ENCODE measurements around the gene SAFB. TPM values are rescaled to one million over a fixed set of nuclear protein-coding genes. Genes with fewer than 3 reads are reported as not detected.

Gene SAFB
- total RNA-seq, 4 donors from 2014 or later: 90.5 to 368 (median 185) TPM

GRCh38 chr19:5671600-5671999 lies 48.7 kb downstream of the SAFB start:
- DNase-seq: no peak
- no peak overlapping the region for H3K27ac ChIP-seq
- no peaks in the 10 kb centered on the region for H3K9me3 ChIP-seq
- intact Hi-C loops (cut with DNase I; ENCODE audit: low total_unique reads): no loop called here
- no peak overlapping the region for H3K4me3 ChIP-seq
- no peaks in the 10 kb centered on the region for H3K27me3 ChIP-seq
- H3K4me1 ChIP-seq: no peaks in the 10 kb centered on the region
- WGBS, 2 donors (ENCODE audit: low coverage in 1 of 2): 86% methylated on average over 7 of the region's 7 CpGs; no CpG with 5 or more reads in 1 of the 2 donors
- TF ChIP-seq POLR2AphosphoS5 (IDR thresholded peaks at IDR 0.05) (no peak), POLR2A (IDR thresholded peaks at IDR 0.05) (no peak), CTCF (IDR thresholded peaks at IDR 0.05) (no peak), EP300 (IDR thresholded peaks at IDR 0.05; ENCODE audit: low read depth) (no peak)
- peaks cover 0 to 24% (median 12%) of the 10 kb centered on the region in 4 donors for H3K36me3 ChIP-seq
- in situ Hi-C loops (cut with MboI; ENCODE audit: low pct_ligation_motif_present in 1 of 4, low pct_unique_long_range_greater_than_20kb in 1 of 4, low sequenced_read_pairs in 3 of 4): no loop called here

GRCh38 chr19:5672708-5673459 lies 50.0 kb downstream of the SAFB start:
- Histone ChIP-seq H3K9me3 (no peaks in the 10 kb centered on the region), H3K4me3 (no peak overlapping the region), H3K27ac (no peak overlapping the region), H3K27me3 (no peaks in the 10 kb centered on the region), H3K36me3 (peaks cover 0 to 12% (median 4%) of the 10 kb centered on the region in 4 donors), H3K4me1 (no peaks in the 10 kb centered on the region)
- intact Hi-C loops (cut with DNase I; ENCODE audit: low total_unique reads): no loop called here
- 92% methylated on average over 13 of the region's 13 CpGs; no CpG with 5 or more reads in 1 of the 2 donors for WGBS, 2 donors (ENCODE audit: low coverage in 1 of 2)
- in situ Hi-C loops (cut with MboI; ENCODE audit: low pct_ligation_motif_present in 1 of 4, low pct_unique_long_range_greater_than_20kb in 1 of 4, low sequenced_read_pairs in 3 of 4): no loop called here
- TF ChIP-seq POLR2AphosphoS5 (IDR thresholded peaks at IDR 0.05) (no peak), CTCF (IDR thresholded peaks at IDR 0.05) (no peak), EP300 (IDR thresholded peaks at IDR 0.05; ENCODE audit: low read depth) (no peak), POLR2A (IDR thresholded peaks at IDR 0.05) (no peak)
- DNase-seq: no peak

- Histone ChIP-seq H3K36me3 (peaks cover 0 to 7% (median 1%) of the 10 kb centered on the region in 4 donors), H3K9me3 (no peaks in the 10 kb centered on the region), H3K27me3 (no peaks in the 10 kb centered on the region), H3K4me3 (no peak overlapping the region), H3K4me1 (no peaks in the 10 kb centered on the region), H3K27ac (no peak overlapping the region)
- DNase-seq: no peak
- WGBS, 2 donors (ENCODE audit: low coverage in 1 of 2): 93 to 100% methylated on average over 1 of the region's 1 CpG
- intact Hi-C loops (cut with DNase I; ENCODE audit: low total_unique reads) (no loop called here), in situ Hi-C loops (cut with MboI; ENCODE audit: low pct_ligation_motif_present in 1 of 4, low pct_unique_long_range_greater_than_20kb in 1 of 4, low sequenced_read_pairs in 3 of 4) (no loop called here)
- TF ChIP-seq POLR2AphosphoS5 (IDR thresholded peaks at IDR 0.05): no peak
- no peak for TF ChIP-seq EP300 (IDR thresholded peaks at IDR 0.05; ENCODE audit: low read depth)
- TF ChIP-seq CTCF (IDR thresholded peaks at IDR 0.05): no peak
- no peak for TF ChIP-seq POLR2A (IDR thresholded peaks at IDR 0.05)
Measured at GRCh38 chr19:5673752-5674151, 50.9 kb downstream of the SAFB start.

- no peak for DNase-seq
- WGBS, 2 donors (ENCODE audit: low coverage in 1 of 2): 73 to 96% methylated on average over 2 to 5 of the region's 5 CpGs
Measured at GRCh38 chr19:5674714-5675113, 51.8 kb downstream of the SAFB start.

More at GRCh38 chr19:5674714-5675113, 51.8 kb downstream of the SAFB start:
- Histone ChIP-seq H3K4me3 (no peak overlapping the region), H3K4me1 (peaks cover 7 to 9% (median 8%) of the 10 kb centered on the region in 4 donors), H3K27me3 (no peaks in the 10 kb centered on the region), H3K27ac (no peak overlapping the region), H3K9me3 (no peaks in the 10 kb centered on the region), H3K36me3 (peaks cover 0 to under 1% (median 0%) of the 10 kb centered on the region in 4 donors)
- intact Hi-C loops (cut with DNase I; ENCODE audit: low total_unique reads): no loop called here
- in situ Hi-C loops (cut with MboI; ENCODE audit: low pct_ligation_motif_present in 1 of 4, low pct_unique_long_range_greater_than_20kb in 1 of 4, low sequenced_read_pairs in 3 of 4): no loop called here
- no peak for TF ChIP-seq POLR2A (IDR thresholded peaks at IDR 0.05)
- no peak for TF ChIP-seq EP300 (IDR thresholded peaks at IDR 0.05; ENCODE audit: low read depth)
- no peak for TF ChIP-seq POLR2AphosphoS5 (IDR thresholded peaks at IDR 0.05)
- no peak for TF ChIP-seq CTCF (IDR thresholded peaks at IDR 0.05)

Measured in transverse colon (tissue), 4 donors.